NCI-H2196 treated with DMSO at 0.1 percent for 48 hours (cell line): ENCODE measurements around the gene ST8SIA6.

Experiments used
- DNase-seq: peaks from one replicate; lab custom pipeline; 2025; ENCODE audit not compliant: unreplicated experiment; lab: John Stamatoyannopoulos, UW

ST8SIA6 gene

GRCh38 chr10:17387861-17388503, 66.4 kb downstream of the ST8SIA6 start:
- DNase-seq: no peak

- peak; percentile 62 for DNase-seq
Observed at GRCh38 chr10:17386616-17387075, 67.7 kb downstream of the ST8SIA6 start.

GRCh38 chr10:17386021-17386420, 68.4 kb downstream of the ST8SIA6 start:
- no peak for DNase-seq

- no peak for DNase-seq
Observed at GRCh38 chr10:17385066-17385465, 69.3 kb downstream of the ST8SIA6 start.

- DNase-seq: no peak
Observed at GRCh38 chr10:17383801-17384555, 70.4 kb downstream of the ST8SIA6 start.

GRCh38 chr10:17381502-17382142, 72.8 kb downstream of the ST8SIA6 start:
- no peak for DNase-seq

- no peak for DNase-seq
Observed at GRCh38 chr10:17380888-17381287, 73.5 kb downstream of the ST8SIA6 start.

GRCh38 chr10:17380016-17380415, 74.4 kb downstream of the ST8SIA6 start:
- DNase-seq: no peak

GRCh38 chr10:17379151-17379690, 75.2 kb downstream of the ST8SIA6 start:
- DNase-seq: no peak

- DNase-seq: no peak
Observed at GRCh38 chr10:17375936-17376584, 78.3 kb downstream of the ST8SIA6 start.

GRCh38 chr10:17368708-17369272, 85.6 kb downstream of the ST8SIA6 start:
- DNase-seq: no peak

GRCh38 chr10:17366705-17367104, 87.7 kb downstream of the ST8SIA6 start:
- DNase-seq: no peak

GRCh38 chr10:17365402-17365801, 89.0 kb downstream of the ST8SIA6 start:
- no peak for DNase-seq

GRCh38 chr10:17358461-17358860, 95.9 kb downstream of the ST8SIA6 start:
- DNase-seq: no peak

GRCh38 chr10:17357781-17358180, 96.6 kb downstream of the ST8SIA6 start:
- no peak for DNase-seq

- no peak for DNase-seq
Observed at GRCh38 chr10:17356820-17357219, 97.6 kb downstream of the ST8SIA6 start.

GRCh38 chr10:17354781-17355180, 99.6 kb downstream of the ST8SIA6 start:
- DNase-seq: no peak

- DNase-seq: no peak
Observed at GRCh38 chr10:17353568-17354300, 100.7 kb downstream of the ST8SIA6 start.

GRCh38 chr10:17352583-17352982, 101.8 kb downstream of the ST8SIA6 start:
- DNase-seq: no peak

- no peak for DNase-seq
Observed at GRCh38 chr10:17351506-17351905, 102.9 kb downstream of the ST8SIA6 start.
